ENCODE measurements around the gene NECAB3. TPM values are rescaled to one million over a fixed set of nuclear protein-coding genes. Genes with fewer than 3 reads are reported as not detected.

The NECAB3 gene
- total and polyA plus RNA-seq, 11 donors = 37.6 to 111 (median 71.8) TPM

- peaks cover 0 to 16% (median 9%) of the 10 kb centered on the region in 12 donors for H3K4me1 ChIP-seq
- H3K9me3 ChIP-seq = no peaks in the 10 kb centered on the region
- no peak for TF ChIP-seq POLR2A (IDR thresholded peaks at IDR 0.05)
- no peak for TF ChIP-seq CTCF (IDR thresholded peaks at IDR 0.05)
- no peaks in the 10 kb centered on the region for H3K27me3 ChIP-seq
- intact Hi-C loops (cut with DNase I) = no loop called here
- H3K27ac ChIP-seq = peak overlapping the region in 11 of 12 donors; percentile 46 to 85 (median 76)
- peak overlapping the region; percentile 63 to 100 (median 86) for H3K4me3 ChIP-seq
- ATAC-seq = no peak
- H3K36me3 ChIP-seq = peaks cover 0 to 11% (median 6%) of the 10 kb centered on the region in 9 donors
- 48 to 67% (median 53%) methylated on average over 11 to 13 of the region's 13 CpGs for WGBS, 4 donors
- DNase-seq = no peak
These were observed 45.2 kb upstream of the NECAB3 start for GRCh38 chr20:33719277-33719988.

- no peak overlapping the region for H3K4me3 ChIP-seq
- H3K36me3 ChIP-seq = peaks cover 0 to 40% (median 32%) of the 10 kb centered on the region in 9 donors
- no peak overlapping the region for H3K27ac ChIP-seq
- no peaks in the 10 kb centered on the region for H3K27me3 ChIP-seq
- H3K4me1 ChIP-seq = peaks cover 0 to 16% (median 9%) of the 10 kb centered on the region in 12 donors
- ATAC-seq (no peak), DNase-seq (no peak)
- intact Hi-C loops (cut with DNase I) = no loop called here
- no peaks in the 10 kb centered on the region for H3K9me3 ChIP-seq
- 89 to 91% (median 90%) methylated on average over 2 of the region's 2 CpGs for WGBS, 4 donors
- TF ChIP-seq CTCF (IDR thresholded peaks at IDR 0.05) (no peak), POLR2A (IDR thresholded peaks at IDR 0.05) (no peak)
These were observed 42.3 kb upstream of the NECAB3 start for GRCh38 chr20:33716498-33716897.

- ATAC-seq = no peak
- no peak overlapping the region for H3K27ac ChIP-seq
- H3K4me3 ChIP-seq = no peak overlapping the region
- TF ChIP-seq CTCF (IDR thresholded peaks at IDR 0.05) (no peak), POLR2A (IDR thresholded peaks at IDR 0.05) (no peak)
- peaks cover 0 to 51% (median 41%) of the 10 kb centered on the region in 9 donors for H3K36me3 ChIP-seq
- no peak for DNase-seq
- whole genome bisulfite sequencing, 4 donors = 91 to 93% (median 92%) methylated on average over 10 of the region's 10 CpGs
- H3K27me3 ChIP-seq = no peaks in the 10 kb centered on the region
- intact Hi-C loops (cut with DNase I) = no loop called here
- no peaks in the 10 kb centered on the region for H3K9me3 ChIP-seq
- H3K4me1 ChIP-seq = peaks cover 0 to 4% (median 2%) of the 10 kb centered on the region in 12 donors
These were observed 39.7 kb upstream of the NECAB3 start for GRCh38 chr20:33713865-33714367.

- Histone ChIP-seq H3K27me3 (no peaks in the 10 kb centered on the region), H3K27ac (no peak overlapping the region), H3K4me1 (no peaks in the 10 kb centered on the region), H3K36me3 (peaks cover 0 to 71% (median 54%) of the 10 kb centered on the region in 9 donors), H3K9me3 (no peaks in the 10 kb centered on the region), H3K4me3 (no peak overlapping the region)
- no peak for DNase-seq
- TF ChIP-seq POLR2A (IDR thresholded peaks at IDR 0.05) (no peak), CTCF (IDR thresholded peaks at IDR 0.05) (no peak)
- ATAC-seq = no peak
- intact Hi-C loops (cut with DNase I) = no loop called here
- 78 to 95% (median 89%) methylated on average over 1 of the region's 1 CpG; no CpG with 5 or more reads in 1 of the 4 donors for WGBS, 4 donors
These were observed 37.2 kb upstream of the NECAB3 start for GRCh38 chr20:33711446-33711738.

All from heart left ventricle (tissue), 16 donors.